ENCODE results near the gene SNRNP35. TPM values are rescaled to one million over a fixed set of nuclear protein-coding genes. Genes with fewer than 3 reads are reported as not detected.

The SNRNP35 gene
- total and polyA plus RNA-seq, 2 of the 8 experiments (the other 6 are each of a cell fraction or from before 2014, with no cell fraction given): 8.0 to 16.9 TPM

DNA sequence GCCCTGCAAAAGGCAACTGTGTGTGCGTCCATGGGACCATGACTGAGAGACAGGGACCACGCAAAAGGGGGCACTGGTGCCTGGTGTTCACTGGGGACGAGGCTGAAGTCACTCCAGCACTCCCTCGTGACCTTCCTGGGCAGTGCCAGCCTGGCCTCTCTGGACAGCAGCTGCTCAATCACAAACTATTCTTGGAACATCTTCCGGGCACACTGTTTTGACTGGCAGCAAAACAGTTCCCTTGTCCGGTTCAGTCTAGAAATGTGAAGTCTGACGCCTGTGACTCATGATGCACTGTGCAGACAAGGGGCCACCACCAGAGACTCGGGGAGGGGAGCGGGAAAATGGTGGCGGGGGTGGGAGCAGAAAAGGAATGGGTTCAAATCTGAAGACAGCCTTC lies 20.8 kb downstream of the SNRNP35 start:
- H3K4me1 ChIP-seq (replicated peaks in 1 of 4; ENCODE audit: control insufficient read depth in 3 of 4, insufficient read depth in 4 of 4, low read length in 3 of 4): no peaks in the 10 kb centered on the region; a peak in 1 of 7 replicates
- no peak overlapping the region for H3K56ac ChIP-seq (replicated peaks; ENCODE audit: insufficient read length, low read depth, low read length)
- H2BK12ac ChIP-seq (ENCODE audit: low read depth, low read length): no peak overlapping the region
- H2BK15ac ChIP-seq (ENCODE audit: low read length): no peak overlapping the region
- H3K14ac ChIP-seq (ENCODE audit: insufficient read length): no peak overlapping the region
- POLR2A ChIA-PET (ENCODE audit: partially characterized antibody): interaction anchor here (1.2 to 1.6 kb wide), 2 partner anchors 21 to 105 kb away, joined by 4 to 7 read pairs; partner anchors contain the start of gene SNRNP35
- no peak overlapping the region for H4K91ac ChIP-seq (replicated peaks; ENCODE audit: insufficient read length, low read length)
- H2AFZ ChIP-seq (ENCODE audit: low read length): no peak overlapping the region
- H4K5ac ChIP-seq (ENCODE audit: insufficient read length, low read depth, low read length): no peak overlapping the region
- no peak overlapping the region for H2BK20ac ChIP-seq (ENCODE audit: low read length)
- DNase-seq (ENCODE audit: low read depth in 1 of 2, low spot score in 2 of 2): no peak
- no peak overlapping the region for H2BK5ac ChIP-seq (ENCODE audit: low read depth, low read length)
- no peaks in the 10 kb centered on the region for H3K9me3 ChIP-seq (ENCODE audit: insufficient read depth in 2 of 2, low read depth in 1 of 2, low read length in 1 of 2)
- CTCF ChIA-PET (ENCODE audit: partially characterized antibody): no interaction called here
- H3K79me2 ChIP-seq (ENCODE audit: control insufficient read depth in 1 of 2, insufficient read depth in 2 of 2, low read length in 2 of 2): no peaks in the 10 kb centered on the region
- no peak overlapping the region for H3K4me2 ChIP-seq (ENCODE audit: insufficient read depth in 1 of 2, low read depth in 2 of 2, low read length in 2 of 2)
- H3K18ac ChIP-seq (ENCODE audit: extremely low read depth, low read length): no peak overlapping the region
- H4K8ac ChIP-seq (ENCODE audit: extremely low read depth, insufficient read depth, low read length): peak overlapping the region; percentile 76; the same call in 1 of the 2 replicates
- H2BK120ac ChIP-seq (replicated peaks; ENCODE audit: low read depth, low read length): no peak overlapping the region
- H3K4me3 ChIP-seq (ENCODE audit: extremely low read depth in 1 of 4, insufficient read depth in 2 of 4, low read depth in 3 of 4, low read length in 4 of 4): no peak overlapping the region
- TF ChIP-seq BRCA1 (IDR thresholded peaks at IDR 0.05; ENCODE audit: low read depth, low read length) (no peak), NANOG (IDR thresholded peaks at IDR 0.05; ENCODE audit: insufficient read depth, low read depth, low read length, poor library complexity, severe bottlenecking) (no peak), SIX5 (IDR thresholded peaks at IDR 0.05; ENCODE audit: low read depth, low read length) (no peak), SP1 (IDR thresholded peaks at IDR 0.05; ENCODE audit: low read depth, low read length) (no peak)
- H3K27ac ChIP-seq (ENCODE audit: low read depth, low read length): no peak overlapping the region
- no peaks in the 10 kb centered on the region for H3K27me3 ChIP-seq (replicated peaks in 1 of 4; ENCODE audit: control insufficient read depth in 3 of 4, extremely low read depth in 1 of 4, insufficient read depth in 3 of 4, low read length in 3 of 4)
- no peak overlapping the region for H2AK5ac ChIP-seq (ENCODE audit: low read depth, low read length)
- H3K9ac ChIP-seq (replicated peaks in 1 of 4; ENCODE audit: extremely low read depth in 1 of 4, low read depth in 3 of 4, low read length in 3 of 4): no peak overlapping the region
- no peaks in the 10 kb centered on the region for H3K23me2 ChIP-seq (ENCODE audit: low read depth, low read length)
- no peak overlapping the region for H3K4ac ChIP-seq (replicated peaks; ENCODE audit: insufficient read length, low read depth, low read length)
- 93% methylated on average over 10 of the region's 10 CpGs; no CpG with 5 or more reads in 1 of the 2 experiments for WGBS, 2 experiments (ENCODE audit: extremely low coverage in 1 of 2, insufficient coverage in 1 of 2, insufficient read length in 1 of 2, insufficient replicate concordance in 2 of 2, low coverage in 1 of 2, low lambda C conversion rate in 2 of 2, missing lambda C conversion rate in 1 of 2)
- no peaks in the 10 kb centered on the region for H3K79me1 ChIP-seq (ENCODE audit: low read depth, low read length)
- H3K23ac ChIP-seq (ENCODE audit: insufficient read length): no peak overlapping the region
- FAIRE-seq: no peak
- H3K36me3 ChIP-seq (ENCODE audit: control insufficient read depth in 2 of 4, insufficient read depth in 4 of 4, low read length in 3 of 4): peaks cover 0 to 4% (median 0%) of the 10 kb centered on the region in 4 experiments; a peak in 1 of 8 replicates
- H4K20me1 ChIP-seq (replicated peaks in 1 of 2; ENCODE audit: control insufficient read depth in 1 of 2, insufficient read depth in 2 of 2, low read length in 2 of 2): peaks cover 0 to 3% of the 10 kb centered on the region in 2 experiments

Data from H1 (cell line).